Central memory CD8-positive, alpha-beta T cell (primary cell): ENCODE results near the gene GLG1.
"Not testable (repeated sequence)": the region's sequence is repeated elsewhere in the genome, so short reads cannot be mapped to it uniquely, and the experiment has no call there.

Experiments used
- ATAC-seq: fragments of 150-1000 bp; cut with Tn5 transposase; replicated peaks from 2 replicates; pipeline ENCODE4 v1.10.0; 2022; ENCODE audit warnings: mild to moderate bottlenecking, moderate FRiP score, moderate number of reproducible peaks; ENCODE audit not compliant: poor library complexity, severe bottlenecking; ENCODE audit errors: extremely low read depth
- DNase-seq, 2 donors: peaks; one replicate each; pipeline ENCODE4 v3.0.0; 2021; ENCODE audit warnings: low spot score in 2 of 2
- H3K27ac Mint-ChIP-seq: one replicate; pipeline ENCODE4 v1.8.0; 2022; ENCODE audit warnings: low read depth, mild to moderate bottlenecking, moderate library complexity, mixed read lengths
- H3K27me3 Mint-ChIP-seq: one replicate; pipeline ENCODE4 v1.8.0; 2022; ENCODE audit warnings: mixed read lengths
- H3K36me3 Mint-ChIP-seq: one replicate; pipeline ENCODE4 v1.8.0; 2022; ENCODE audit warnings: mild to moderate bottlenecking, moderate library complexity, mixed read lengths; ENCODE audit not compliant: insufficient read depth
- H3K4me1 Mint-ChIP-seq: one replicate; pipeline ENCODE4 v1.8.0; 2022; ENCODE audit warnings: mixed read lengths
- H3K4me3 Mint-ChIP-seq: one replicate; pipeline ENCODE4 v1.8.0; 2022; ENCODE audit warnings: mild to moderate bottlenecking, moderate library complexity, mixed read lengths
- H3K9me3 Mint-ChIP-seq: one replicate; pipeline ENCODE4 v1.8.0; 2022; ENCODE audit warnings: mixed read lengths

The GLG1 gene

DNA sequence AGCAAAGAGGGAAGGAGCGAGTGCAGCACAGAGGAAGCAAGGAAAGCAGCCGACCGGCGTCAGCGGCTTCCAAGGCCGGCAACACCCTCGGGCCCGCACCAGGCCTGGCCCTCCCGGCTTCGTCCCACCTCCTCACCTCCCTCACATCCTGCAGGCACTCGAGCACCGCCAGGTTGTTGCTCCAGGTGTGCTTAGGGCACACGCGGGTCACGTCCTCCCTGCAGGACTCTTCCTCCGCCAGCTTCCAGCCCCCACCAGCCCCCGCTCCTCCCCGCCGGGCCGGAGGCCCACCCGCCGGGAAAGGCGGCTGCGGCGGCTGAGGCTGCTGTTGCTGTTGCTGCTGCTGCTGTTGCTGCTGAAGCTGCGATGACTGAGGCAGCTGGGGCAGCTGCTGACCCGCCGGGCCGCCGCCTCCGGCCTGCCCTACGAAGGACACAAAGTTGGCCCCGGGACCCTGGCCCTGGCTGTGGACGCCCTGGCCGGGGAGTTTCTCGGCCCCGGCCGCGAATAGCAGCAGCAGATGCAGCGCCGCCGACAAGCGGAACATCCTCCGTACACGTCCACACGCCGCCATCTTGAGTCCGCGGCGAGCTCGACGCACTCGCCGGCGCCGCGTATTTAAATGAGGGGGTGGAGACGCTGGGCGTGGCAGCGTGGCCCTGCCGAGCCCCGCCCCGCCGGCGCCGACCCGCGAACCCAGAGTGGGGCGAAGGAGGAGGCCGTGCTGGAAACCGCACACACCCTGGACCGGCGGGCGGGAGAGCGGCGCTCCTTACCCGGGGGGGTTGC, at the start of gene GLG1:
Gene GLG1, minus strand, starts transcription at position 594 of the 789 bp plus-strand sequence. Its CDS starts 20 bp downstream, at position 574.
- DNase-seq (peak; percentile 83 to 85), ATAC-seq (peak; percentile 92)
- Mint-ChIP-seq H3K27ac (peak within 1 kb of the TSS; percentile 94), H3K9me3 (no peaks in the 10 kb centered on the region), H3K4me1 (peaks cover 57% of the 10 kb centered on the region), H3K27me3 (no peaks in the 10 kb centered on the region), H3K4me3 (peak within 1 kb of the TSS; percentile 97), H3K36me3 (peaks cover 19% of the 10 kb centered on the region)

DNA sequence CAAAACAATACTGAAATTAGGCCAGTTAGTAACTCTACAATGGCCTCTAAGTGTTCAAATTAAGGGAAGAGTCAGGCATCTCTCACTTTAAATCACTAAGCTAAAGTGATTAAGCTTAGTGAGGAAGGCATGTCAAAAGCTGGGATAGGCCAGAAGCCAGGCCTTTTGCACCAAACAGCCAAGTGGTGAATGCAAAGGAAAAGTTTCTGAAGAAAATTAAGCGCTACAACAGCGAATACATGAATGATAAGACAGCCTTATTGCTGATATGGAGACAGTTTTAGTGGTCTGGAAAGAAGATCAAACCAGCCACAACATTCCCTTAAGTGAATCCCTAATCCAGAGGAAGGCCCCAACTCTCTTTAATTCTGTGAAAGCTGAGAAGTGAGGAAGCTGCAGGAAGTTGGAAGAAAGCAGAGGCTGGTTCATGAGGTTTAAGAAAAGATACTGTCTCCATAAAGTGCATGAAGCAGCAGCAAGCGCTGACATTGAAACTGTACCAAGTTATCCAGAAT, 47.7 kb upstream of the GLG1 start:
- ATAC-seq: no peak
- H3K9me3 Mint-ChIP-seq: no peaks in the 10 kb centered on the region
- peaks cover 46% of the 10 kb centered on the region for H3K36me3 Mint-ChIP-seq
- no peak overlapping the region for H3K4me3 Mint-ChIP-seq
- peaks cover 59% of the 10 kb centered on the region for H3K4me1 Mint-ChIP-seq
- no peaks in the 10 kb centered on the region for H3K27me3 Mint-ChIP-seq
- H3K27ac Mint-ChIP-seq: peak overlapping the region; percentile 88
- no peak for DNase-seq

DNA sequence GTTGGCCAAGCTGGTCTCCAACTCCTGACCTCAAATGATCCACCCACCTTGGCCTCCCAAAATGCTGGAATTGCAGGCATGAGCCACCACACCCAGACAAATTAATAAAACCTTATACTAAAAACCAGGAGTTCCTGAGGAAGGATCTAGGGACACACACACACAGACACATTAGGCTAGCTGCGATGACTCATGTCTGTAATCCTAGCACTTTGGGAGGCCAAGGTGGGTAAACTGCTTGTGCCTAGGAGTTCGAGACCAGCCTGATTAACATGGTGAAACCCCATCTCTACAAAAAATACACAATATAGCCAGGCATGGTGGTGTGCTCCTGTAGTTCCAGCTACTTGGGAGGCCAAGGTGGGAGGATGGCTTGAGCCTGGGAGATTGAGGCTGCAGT, 46.0 kb upstream of the GLG1 start:
- not testable (repeated sequence) for DNase-seq, H3K4me3 Mint-ChIP-seq, H3K9me3 Mint-ChIP-seq, ATAC-seq, H3K27me3 Mint-ChIP-seq
- Mint-ChIP-seq H3K36me3 (peaks cover 47% of the 10 kb centered on the region), H3K4me1 (peaks cover 48% of the 10 kb centered on the region), H3K27ac (peak overlapping the region; percentile 71)

DNA sequence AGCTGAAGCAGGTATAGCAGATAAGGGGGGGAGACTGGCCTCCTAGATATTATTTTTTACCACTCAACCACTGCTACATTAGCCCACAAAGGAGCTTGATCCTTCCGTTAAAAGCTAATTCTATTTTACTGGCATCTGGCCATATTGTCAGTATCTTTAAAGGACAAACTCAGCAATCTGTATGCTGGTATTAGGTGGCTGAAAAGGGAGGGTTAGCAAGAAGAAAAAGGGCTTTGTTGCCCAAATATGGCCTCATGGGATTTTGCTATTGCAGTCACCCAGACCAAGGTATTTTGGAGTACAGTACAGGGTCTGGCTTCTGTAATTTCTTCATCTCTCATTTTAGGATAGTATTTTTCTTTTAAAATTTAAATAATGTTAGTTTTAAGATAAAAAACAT, 45.3 kb upstream of the GLG1 start:
- Mint-ChIP-seq H3K27ac (no peak overlapping the region), H3K9me3 (no peaks in the 10 kb centered on the region), H3K4me3 (no peak overlapping the region), H3K27me3 (no peaks in the 10 kb centered on the region), H3K4me1 (peaks cover 42% of the 10 kb centered on the region), H3K36me3 (peaks cover 47% of the 10 kb centered on the region)
- ATAC-seq (no peak), DNase-seq (no peak)

DNA sequence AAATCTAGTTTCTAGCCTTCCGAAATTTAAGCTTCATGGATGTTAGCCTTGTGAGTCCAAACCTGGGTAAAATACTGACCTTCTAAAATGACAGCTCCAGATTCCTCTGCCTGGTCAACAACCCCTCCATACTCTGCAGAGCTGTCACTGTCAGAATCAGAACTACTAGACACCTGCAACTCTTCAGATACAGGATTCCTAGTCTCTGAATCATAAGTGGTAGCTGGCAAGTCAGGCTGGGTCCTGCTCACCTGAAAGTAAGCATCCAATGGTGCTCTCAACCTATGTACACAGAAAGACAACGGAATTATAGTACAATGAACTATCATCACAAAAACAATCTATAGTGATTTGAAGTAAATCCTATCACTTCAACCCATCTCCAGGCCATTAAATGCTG, 44.9 kb upstream of the GLG1 start:
- Mint-ChIP-seq H3K9me3 (no peaks in the 10 kb centered on the region), H3K4me3 (no peak overlapping the region), H3K36me3 (peaks cover 50% of the 10 kb centered on the region), H3K27me3 (no peaks in the 10 kb centered on the region), H3K27ac (no peak overlapping the region), H3K4me1 (peaks cover 40% of the 10 kb centered on the region)
- ATAC-seq (no peak), DNase-seq (no peak)

DNA sequence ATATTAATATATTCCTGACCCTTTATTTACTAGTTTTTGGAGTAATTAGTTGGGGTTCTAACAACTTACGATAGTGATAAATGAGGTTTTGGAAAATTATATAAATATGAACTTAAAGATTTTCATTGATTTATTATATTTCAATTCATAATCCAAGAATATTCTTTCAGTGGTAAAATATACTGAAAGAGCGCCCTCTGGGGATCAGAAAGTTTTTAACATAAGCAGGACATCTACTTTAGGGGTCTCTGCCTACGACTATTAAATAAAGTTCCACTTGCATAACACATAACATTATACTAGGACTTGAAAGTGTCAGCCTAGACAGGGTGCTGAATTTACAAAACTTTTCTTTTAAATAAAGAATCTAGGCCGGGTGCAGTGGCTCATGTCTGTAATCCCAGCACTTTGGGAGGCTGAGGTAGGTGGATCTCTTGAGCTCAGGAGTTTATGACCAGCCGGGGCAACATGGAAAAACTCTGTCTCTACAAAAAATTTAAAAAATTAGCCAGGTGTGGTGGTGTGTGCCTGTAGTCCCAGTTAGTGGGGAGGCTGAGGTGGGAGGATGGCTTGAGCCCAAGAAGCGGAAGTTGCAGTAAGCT, 44.2 kb upstream of the GLG1 start:
- no peaks in the 10 kb centered on the region for H3K9me3 Mint-ChIP-seq
- no peak overlapping the region for H3K27ac Mint-ChIP-seq
- ATAC-seq (no peak), DNase-seq (no peak)
- no peak overlapping the region for H3K4me3 Mint-ChIP-seq
- H3K36me3 Mint-ChIP-seq: peaks cover 47% of the 10 kb centered on the region
- H3K4me1 Mint-ChIP-seq: peaks cover 34% of the 10 kb centered on the region
- H3K27me3 Mint-ChIP-seq: no peaks in the 10 kb centered on the region

DNA sequence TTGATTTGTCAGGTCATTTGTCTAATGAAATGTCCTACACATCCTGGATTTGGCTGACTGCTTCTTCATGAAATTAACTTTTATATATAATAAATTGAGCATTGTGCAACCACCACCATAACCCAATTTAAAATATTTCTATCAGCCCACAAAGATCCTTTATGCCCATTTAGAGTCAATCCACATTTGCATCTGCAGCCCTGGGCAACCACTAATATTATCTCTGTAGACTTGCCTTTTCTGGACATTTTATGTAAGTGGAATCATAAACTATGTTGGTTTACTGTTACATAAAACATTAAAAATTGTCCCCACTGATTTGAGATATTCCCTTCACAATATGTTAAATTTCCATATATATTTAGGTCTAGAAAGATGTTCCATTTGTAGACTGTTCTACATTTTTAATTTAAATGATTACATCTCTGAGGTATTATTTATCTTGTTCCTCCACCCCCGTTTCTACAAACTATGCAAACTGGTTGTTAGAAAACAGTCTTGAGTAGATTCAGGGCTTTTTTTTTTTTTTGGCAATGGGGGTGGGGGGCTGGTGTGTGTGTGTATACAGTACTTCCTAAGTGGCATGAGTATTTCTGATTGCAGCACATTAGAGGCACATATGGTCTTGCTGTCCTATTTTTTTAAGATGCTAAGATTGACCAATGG, 43.1 kb upstream of the GLG1 start:
- H3K36me3 Mint-ChIP-seq: peaks cover 47% of the 10 kb centered on the region
- no peaks in the 10 kb centered on the region for H3K27me3 Mint-ChIP-seq
- no peak overlapping the region for H3K4me3 Mint-ChIP-seq
- DNase-seq (no peak), ATAC-seq (no peak)
- no peak overlapping the region for H3K27ac Mint-ChIP-seq
- H3K9me3 Mint-ChIP-seq: no peaks in the 10 kb centered on the region
- H3K4me1 Mint-ChIP-seq: peaks cover 34% of the 10 kb centered on the region

DNA sequence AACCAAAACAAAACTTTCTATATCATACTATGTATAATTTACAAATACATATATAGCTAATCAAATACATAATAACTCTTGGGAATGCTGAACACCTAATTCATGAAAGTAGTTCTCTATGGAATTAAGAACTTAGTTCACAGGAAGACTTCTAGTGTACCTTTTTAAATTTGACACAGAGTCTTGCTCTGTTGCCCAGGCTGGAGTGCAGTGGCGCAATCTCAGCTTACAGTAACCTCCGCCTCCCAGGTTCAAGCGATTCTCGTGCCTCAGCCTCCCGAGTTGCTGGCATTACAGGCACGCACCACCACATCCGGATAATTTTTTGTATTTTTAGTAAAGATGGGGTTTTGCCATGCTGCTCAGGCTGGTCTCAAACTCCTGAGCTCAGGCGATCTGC, 35.1 kb upstream of the GLG1 start:
- no peak overlapping the region for H3K4me3 Mint-ChIP-seq
- H3K27ac Mint-ChIP-seq: no peak overlapping the region
- H3K4me1 Mint-ChIP-seq: no peaks in the 10 kb centered on the region
- H3K27me3 Mint-ChIP-seq: no peaks in the 10 kb centered on the region
- H3K36me3 Mint-ChIP-seq: peaks cover 67% of the 10 kb centered on the region
- DNase-seq: no peak
- no peak for ATAC-seq
- H3K9me3 Mint-ChIP-seq: no peaks in the 10 kb centered on the region

DNA sequence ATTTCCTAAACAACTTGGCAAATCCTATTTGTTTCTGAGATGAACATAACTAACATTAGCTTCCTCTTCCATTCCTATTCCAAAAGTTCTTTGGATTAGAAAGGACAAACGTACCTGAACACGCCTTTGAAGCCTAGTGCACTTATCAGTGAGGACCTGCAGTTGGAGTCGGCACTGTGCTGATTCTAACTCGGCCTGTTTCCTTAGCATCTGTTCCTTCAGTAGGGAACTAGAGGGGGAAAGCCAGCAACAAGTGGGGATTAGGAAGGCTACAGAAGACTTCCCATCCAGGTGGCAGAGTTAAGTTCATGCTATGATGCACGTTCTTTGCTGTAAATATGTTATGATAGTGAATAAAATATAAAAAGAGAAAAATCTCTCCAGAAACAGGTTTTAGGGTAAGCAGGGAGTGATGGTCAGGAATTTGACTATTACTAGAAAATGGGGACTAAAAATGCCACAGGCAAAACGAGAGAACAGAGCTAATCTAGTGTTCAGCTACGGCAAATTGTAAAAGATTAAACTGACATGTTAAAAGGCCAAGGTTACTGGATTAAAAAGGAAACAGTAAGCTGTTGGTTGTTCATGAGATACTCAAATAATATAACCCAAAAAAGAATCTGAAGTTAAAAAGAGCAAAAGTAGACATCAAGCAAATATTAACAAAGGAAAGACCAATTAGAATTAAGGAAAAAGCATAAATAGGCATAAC, 31.0 kb upstream of the GLG1 start:
- DNase-seq (no peak), ATAC-seq (no peak)
- Mint-ChIP-seq H3K4me1 (no peaks in the 10 kb centered on the region), H3K27me3 (no peaks in the 10 kb centered on the region), H3K36me3 (peaks cover 66% of the 10 kb centered on the region), H3K9me3 (no peaks in the 10 kb centered on the region), H3K27ac (no peak overlapping the region), H3K4me3 (no peak overlapping the region)

DNA sequence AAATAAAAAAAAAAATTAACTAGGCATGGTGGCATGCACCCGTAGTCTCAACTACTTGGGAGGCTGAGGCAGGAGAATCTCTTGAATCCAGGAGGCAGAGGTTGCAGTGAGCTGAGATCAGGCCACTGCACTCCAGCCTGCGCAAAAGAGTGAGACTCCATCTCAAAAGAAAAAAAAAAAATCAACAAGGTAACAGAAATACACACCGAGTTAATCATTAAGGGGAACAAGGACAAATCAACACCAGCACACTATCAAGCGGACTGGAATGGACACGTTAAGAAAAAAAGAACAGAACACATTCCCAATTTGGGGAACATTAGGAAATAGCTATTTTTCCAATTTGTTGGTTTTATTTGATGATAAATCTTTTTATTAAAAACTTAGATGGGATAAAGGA, 28.4 kb upstream of the GLG1 start:
- no peak overlapping the region for H3K4me3 Mint-ChIP-seq
- DNase-seq: no peak
- no peak for ATAC-seq
- no peaks in the 10 kb centered on the region for H3K4me1 Mint-ChIP-seq
- H3K36me3 Mint-ChIP-seq: peaks cover 72% of the 10 kb centered on the region
- no peak overlapping the region for H3K27ac Mint-ChIP-seq
- H3K27me3 Mint-ChIP-seq: no peaks in the 10 kb centered on the region
- H3K9me3 Mint-ChIP-seq: no peaks in the 10 kb centered on the region

DNA sequence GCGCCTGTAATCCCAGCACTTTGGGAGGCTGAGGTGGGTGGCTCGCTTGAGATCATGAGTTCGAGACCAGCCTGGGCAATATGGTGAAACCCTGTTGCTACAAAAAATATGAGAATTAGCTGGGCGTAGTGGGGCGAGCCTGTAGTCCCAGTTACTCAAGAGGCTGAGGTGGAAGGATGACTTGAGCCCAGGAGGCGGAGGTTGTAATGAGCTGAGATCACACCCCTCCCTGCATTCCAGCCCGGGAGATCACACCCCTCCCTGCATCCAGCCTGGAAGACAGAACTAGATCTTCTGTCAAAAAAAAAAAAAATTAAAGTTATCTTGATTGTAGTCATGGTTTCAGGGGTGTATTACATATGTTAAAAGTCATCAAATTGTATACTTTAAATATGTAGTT, 26.8 kb upstream of the GLG1 start:
- no peaks in the 10 kb centered on the region for H3K4me1 Mint-ChIP-seq
- H3K9me3 Mint-ChIP-seq: no peaks in the 10 kb centered on the region
- no peak for DNase-seq
- H3K27me3 Mint-ChIP-seq: no peaks in the 10 kb centered on the region
- H3K36me3 Mint-ChIP-seq: peaks cover 75% of the 10 kb centered on the region
- no peak for ATAC-seq
- no peak overlapping the region for H3K27ac Mint-ChIP-seq
- H3K4me3 Mint-ChIP-seq: no peak overlapping the region

DNA sequence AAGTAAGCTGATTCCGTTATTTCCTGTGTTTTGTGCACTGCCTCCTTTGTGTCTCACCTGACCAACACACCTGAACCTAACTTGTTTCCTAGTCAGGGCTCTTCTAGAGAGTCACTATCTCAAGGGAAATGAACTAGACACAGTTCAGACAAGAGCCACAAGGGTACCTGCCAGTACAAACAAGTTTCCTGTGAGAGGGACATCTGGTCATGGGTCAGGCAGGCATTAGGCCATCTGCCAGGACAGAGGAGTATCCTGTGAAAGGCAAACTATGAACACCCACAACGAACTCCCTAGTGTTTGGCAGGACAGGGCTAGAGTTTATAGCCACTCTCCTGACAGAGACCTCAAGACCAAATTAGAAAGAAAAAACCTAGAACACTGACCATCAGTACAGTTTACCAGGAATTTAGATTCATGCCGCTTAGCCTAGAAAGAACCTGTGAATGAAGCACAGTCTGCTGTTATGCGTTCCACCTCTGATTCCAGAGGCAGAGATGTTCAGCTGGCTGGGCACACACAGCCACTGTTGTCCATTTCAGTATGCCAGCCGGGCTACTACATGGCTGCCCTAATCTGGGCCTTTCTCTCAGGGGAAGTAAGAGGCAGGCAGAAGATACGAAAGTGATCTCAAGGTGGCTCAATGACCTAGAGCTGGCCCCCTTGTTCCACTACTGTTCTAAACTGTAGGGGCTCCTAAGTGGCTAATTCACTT, 20.7 kb upstream of the GLG1 start:
- no peak for DNase-seq
- no peaks in the 10 kb centered on the region for H3K27me3 Mint-ChIP-seq
- no peak overlapping the region for H3K27ac Mint-ChIP-seq
- peaks cover 78% of the 10 kb centered on the region for H3K36me3 Mint-ChIP-seq
- no peaks in the 10 kb centered on the region for H3K9me3 Mint-ChIP-seq
- no peak overlapping the region for H3K4me3 Mint-ChIP-seq
- peaks cover 6% of the 10 kb centered on the region for H3K4me1 Mint-ChIP-seq
- no peak for ATAC-seq
